Activated T-cell treated with anti-CD3 and anti-CD28 coated beads for 4 hours (primary cell): ENCODE data around the gene DUOXA1.
"Not testable (repeated sequence)": the region's sequence is repeated elsewhere in the genome, so short reads cannot be mapped to it uniquely, and the experiment has no call there.

ENCODE experiments used
- DNase-seq: peaks from one replicate; pipeline ENCODE4 v3.0.0-alpha.2; 2020

DUOXA1 gene

GRCh38 chr15:45087513-45087912 is 42.2 kb downstream of the DUOXA1 start:
- DNase-seq = no peak

- no peak for DNase-seq
Measured at GRCh38 chr15:45084163-45084562, 45.5 kb downstream of the DUOXA1 start.

- DNase-seq = no peak
Measured at GRCh38 chr15:45083223-45083622, 46.5 kb downstream of the DUOXA1 start.

GRCh38 chr15:45082412-45082811 is 47.3 kb downstream of the DUOXA1 start:
- not testable (repeated sequence) for DNase-seq

- not testable (repeated sequence) for DNase-seq
Measured at GRCh38 chr15:45080593-45080992, 49.1 kb downstream of the DUOXA1 start.

DNA sequence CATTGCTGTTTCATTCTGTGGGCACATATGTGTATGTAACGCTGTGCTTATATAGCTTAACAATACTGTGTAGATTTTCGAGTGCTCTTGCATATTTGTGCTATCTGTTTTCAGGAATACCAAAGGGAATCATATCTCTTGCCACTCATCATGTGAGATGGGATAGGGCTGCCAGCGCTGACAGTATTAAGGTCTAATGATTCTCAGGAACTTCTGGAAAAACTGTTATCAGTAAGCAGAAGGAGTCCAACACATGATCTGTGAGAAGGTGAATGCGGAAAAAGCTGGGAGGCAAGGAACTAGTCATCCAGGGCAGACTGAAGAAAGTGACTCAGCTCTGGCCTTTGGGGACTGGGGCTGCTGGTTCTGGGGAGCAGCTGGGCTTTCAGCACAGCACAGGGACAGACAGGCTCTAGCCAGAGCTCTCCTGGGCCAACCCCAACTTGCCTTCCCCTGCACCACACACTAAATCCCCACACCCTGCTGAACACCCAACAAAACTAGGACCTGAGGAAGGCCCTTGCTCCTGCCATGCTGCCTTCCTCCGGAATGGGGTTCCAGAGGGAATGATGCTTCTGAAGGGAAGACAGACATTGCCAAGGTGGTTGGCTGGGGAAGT is 49.9 kb downstream of the DUOXA1 start:
- DNase-seq = not testable (repeated sequence)

DNA sequence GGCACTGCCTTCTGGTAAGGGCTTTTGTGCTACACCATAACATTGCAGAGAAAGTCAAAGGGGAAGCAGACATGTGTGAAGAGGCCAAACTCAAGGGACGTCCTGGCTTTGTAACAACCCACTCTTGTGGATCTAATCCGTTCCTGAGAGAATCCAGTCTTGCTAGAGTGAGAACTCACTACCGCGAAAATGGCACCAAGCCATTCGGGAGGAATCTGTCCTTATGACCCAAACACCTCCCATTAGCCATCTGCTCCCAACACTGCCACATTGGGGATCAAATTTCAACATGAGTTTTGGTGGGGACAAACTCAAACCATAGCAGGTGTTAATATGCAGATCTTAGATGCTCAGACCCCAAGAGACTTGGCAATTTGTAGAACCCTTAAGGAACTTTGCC is 50.5 kb downstream of the DUOXA1 start:
- DNase-seq = not testable (repeated sequence)

DNA sequence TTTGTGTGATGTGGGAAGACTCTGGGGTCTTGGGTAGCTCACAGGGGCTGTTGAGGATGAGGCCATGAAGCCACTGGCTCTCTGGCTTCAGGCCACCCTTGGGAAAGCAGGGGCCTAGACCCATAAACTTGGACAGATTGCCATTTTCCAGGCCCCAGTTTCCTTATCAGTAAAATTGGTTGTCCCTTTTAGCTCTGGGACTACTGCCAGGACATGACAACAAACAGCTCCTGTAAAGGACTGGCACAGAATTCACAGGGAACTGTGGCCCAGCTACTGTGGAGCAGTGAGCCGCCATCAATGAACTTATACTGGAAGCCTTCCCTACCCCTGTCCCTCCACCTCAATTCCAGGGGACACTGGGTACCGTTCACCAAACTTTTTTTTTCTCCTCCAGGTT is 52.3 kb downstream of the DUOXA1 start:
- not testable (repeated sequence) for DNase-seq

GRCh38 chr15:45075440-45076320 is 54.0 kb downstream of the DUOXA1 start:
- DNase-seq = not testable (repeated sequence)

- not testable (repeated sequence) for DNase-seq
Measured at GRCh38 chr15:45073602-45074001, 56.1 kb downstream of the DUOXA1 start.

GRCh38 chr15:45069942-45070360 is 59.7 kb downstream of the DUOXA1 start:
- DNase-seq = not testable (repeated sequence)
